Measurements from ENCODE around the gene RFTN1.
A peak's percentile ranks its signal among the peaks of the same experiment; 100 is the strongest.

The RFTN1 gene

DNA sequence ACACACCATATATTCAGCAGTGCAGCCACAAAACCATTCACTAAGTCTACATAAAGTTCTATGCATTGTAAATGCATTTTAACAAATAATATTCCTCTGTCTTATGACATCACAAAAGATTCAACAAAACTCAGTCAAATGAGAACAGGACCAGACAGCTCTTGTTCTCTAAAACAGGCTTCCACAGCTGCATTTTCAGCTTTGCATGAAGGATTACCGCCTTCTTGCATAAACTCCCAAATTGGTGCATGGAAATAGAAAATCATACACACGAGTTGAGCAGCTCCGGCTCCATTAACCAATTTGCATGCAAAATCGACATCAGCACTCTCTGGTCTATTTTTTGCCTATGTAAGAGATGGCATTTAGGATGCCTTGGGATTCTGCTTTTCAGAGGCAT, 66.4 kb downstream of the RFTN1 start:
- no peaks in the 10 kb centered on the region for H3K4me1 ChIP-seq
- DNase-seq: no peak

DNA sequence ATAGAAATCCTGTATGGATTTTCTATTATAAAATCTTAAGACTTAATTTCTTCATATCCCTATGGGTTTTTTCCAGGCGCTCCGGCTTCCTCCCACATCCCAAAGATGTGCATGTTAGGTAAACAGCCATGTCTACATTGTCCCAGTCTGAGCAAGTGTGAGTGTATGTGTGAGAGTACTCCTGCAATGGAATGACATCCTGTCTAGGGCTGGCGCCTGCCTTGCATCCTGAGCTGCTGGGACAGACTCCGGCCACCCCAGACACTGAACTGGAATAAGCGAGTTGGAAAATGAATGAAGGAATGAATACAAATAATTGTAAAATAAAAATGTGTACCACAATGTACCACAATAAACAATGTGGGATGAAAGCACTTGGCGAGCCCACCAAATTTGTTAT, 69.2 kb downstream of the RFTN1 start:
- Histone ChIP-seq H3K4me1 (no peaks in the 10 kb centered on the region; the same call in 1 of the 2 replicates), H3K4me3 (ENCODE audit: low read depth, low read length) (no peak overlapping the region), H3K27me3 (no peaks in the 10 kb centered on the region), H3K36me3 (no peaks in the 10 kb centered on the region), H3K9me3 (no peaks in the 10 kb centered on the region)
- TF ChIP-seq, protein P1, sequence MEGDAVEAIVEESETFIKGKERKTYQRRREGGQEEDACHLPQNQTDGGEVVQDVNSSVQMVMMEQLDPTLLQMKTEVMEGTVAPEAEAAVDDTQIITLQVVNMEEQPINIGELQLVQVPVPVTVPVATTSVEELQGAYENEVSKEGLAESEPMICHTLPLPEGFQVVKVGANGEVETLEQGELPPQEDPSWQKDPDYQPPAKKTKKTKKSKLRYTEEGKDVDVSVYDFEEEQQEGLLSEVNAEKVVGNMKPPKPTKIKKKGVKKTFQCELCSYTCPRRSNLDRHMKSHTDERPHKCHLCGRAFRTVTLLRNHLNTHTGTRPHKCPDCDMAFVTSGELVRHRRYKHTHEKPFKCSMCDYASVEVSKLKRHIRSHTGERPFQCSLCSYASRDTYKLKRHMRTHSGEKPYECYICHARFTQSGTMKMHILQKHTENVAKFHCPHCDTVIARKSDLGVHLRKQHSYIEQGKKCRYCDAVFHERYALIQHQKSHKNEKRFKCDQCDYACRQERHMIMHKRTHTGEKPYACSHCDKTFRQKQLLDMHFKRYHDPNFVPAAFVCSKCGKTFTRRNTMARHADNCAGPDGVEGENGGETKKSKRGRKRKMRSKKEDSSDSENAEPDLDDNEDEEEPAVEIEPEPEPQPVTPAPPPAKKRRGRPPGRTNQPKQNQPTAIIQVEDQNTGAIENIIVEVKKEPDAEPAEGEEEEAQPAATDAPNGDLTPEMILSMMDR (IDR thresholded peaks at IDR 0.05; ENCODE audit: low read depth, low read length): no peak
- no peak for DNase-seq

More for the DNA sequence above, 66.4 kb downstream of the RFTN1 start:
- Histone ChIP-seq H3K36me3 (no peaks in the 10 kb centered on the region), H3K4me3 (ENCODE audit: low read depth, low read length) (no peak overlapping the region), H3K27me3 (no peaks in the 10 kb centered on the region), H3K9me3 (no peaks in the 10 kb centered on the region)
- TF ChIP-seq, protein P1 (IDR thresholded peaks at IDR 0.05; ENCODE audit: low read depth, low read length): no peak

DNA sequence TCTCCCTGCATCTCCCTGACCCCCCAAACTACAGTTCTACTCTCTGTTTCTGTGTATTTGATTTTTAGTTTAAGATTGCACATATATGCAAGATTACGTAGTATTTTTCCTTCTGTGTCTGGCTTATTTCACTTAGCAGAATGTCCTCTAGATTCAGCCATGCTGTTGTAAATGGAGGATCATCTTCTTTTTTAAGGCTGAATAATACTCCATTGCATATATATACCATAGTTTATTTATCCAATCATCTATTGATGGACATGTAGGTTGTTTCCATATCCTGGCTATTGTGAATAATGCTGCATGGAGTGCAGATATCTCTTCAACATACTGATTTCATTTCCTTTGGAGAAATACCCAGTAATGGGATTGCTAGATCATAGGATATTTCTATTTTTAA, 70.8 kb downstream of the RFTN1 start:
- Histone ChIP-seq H3K9me3 (no peaks in the 10 kb centered on the region), H3K4me1 (no peaks in the 10 kb centered on the region; the same call in 1 of the 2 replicates), H3K36me3 (no peaks in the 10 kb centered on the region), H3K4me3 (ENCODE audit: low read depth, low read length) (no peak overlapping the region), H3K27me3 (no peaks in the 10 kb centered on the region)
- TF ChIP-seq, protein P1 (IDR thresholded peaks at IDR 0.05; ENCODE audit: low read depth, low read length): no peak
- DNase-seq: no peak

DNA sequence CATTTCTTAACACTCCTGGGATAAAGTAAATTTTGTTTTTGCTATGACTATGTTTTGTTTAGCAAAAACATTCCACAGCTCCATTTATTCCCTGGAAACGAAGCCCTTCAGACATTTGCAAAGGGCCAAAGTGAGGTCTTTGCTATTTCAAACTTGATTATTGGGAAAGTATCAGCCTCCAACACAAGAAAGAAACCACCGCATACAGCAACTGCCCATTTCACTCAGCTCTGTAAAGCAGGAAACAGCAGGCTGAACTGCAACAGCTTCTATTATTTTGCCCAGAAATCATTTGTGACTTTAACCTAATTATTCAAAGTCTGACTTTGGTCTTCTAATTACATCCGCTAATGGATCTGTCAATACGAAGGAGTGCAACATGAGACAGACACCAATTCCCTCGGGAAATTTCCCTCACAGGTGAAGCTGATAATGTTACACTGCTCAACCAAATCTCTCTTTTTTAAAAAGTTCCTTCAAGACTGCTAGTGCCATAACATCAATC, 72.1 kb downstream of the RFTN1 start:
- H3K36me3 ChIP-seq: no peaks in the 10 kb centered on the region
- H3K27me3 ChIP-seq: no peaks in the 10 kb centered on the region
- TF ChIP-seq, protein P1 (IDR thresholded peaks at IDR 0.05; ENCODE audit: low read depth, low read length): no peak
- H3K4me1 ChIP-seq: no peaks in the 10 kb centered on the region; the same call in 1 of the 2 replicates
- H3K4me3 ChIP-seq (ENCODE audit: low read depth, low read length): no peak overlapping the region
- DNase-seq: peak; percentile 14
- H3K9me3 ChIP-seq: no peaks in the 10 kb centered on the region

DNA sequence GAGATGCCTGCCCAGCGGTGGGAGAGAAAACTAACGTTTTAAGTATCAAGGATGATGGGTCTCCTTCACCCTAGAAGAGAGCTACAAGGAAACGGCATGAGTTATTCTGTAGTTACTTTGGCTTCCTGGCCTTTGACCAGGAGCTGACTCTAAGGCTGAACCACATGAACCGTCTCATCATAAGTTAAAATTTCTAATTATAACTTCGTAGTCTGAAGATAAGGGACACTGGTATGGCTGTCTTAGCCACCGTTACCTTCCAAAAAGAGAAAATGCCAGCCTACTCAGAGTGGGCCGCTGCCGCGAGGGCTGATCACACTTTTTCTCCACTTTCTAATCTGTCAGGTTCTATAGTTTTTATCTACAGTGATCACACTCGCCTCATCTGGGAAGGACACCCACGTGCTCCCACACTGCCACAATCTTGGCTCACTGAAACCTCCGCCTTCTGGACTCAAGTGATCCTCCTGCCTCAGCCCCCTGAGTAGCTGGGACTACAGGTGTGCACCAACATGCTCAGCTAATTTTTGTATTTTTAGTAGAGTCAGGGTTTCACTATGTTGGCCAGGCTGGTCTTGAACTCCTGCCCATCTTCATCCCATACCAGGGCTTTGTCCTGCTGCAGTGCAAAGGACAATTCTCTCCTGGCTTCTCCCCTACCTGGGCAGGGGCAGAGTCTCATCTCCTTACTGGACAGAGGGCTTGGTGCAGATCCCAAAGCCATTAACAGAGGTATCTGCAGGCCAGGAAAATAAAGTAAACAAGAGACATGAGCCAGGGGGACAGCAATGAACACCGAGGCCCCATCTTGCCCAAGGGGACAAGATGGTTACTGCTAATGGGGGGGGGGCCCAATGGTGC, 73.4 kb downstream of the RFTN1 start:
- DNase-seq: no peak
- Histone ChIP-seq H3K4me1 (no peaks in the 10 kb centered on the region; the same call in 1 of the 2 replicates), H3K9me3 (no peaks in the 10 kb centered on the region), H3K27me3 (no peaks in the 10 kb centered on the region), H3K4me3 (ENCODE audit: low read depth, low read length) (no peak overlapping the region), H3K36me3 (no peaks in the 10 kb centered on the region)
- TF ChIP-seq, protein P1 (IDR thresholded peaks at IDR 0.05; ENCODE audit: low read depth, low read length): no peak
